A549 (cell line): Measurements from ENCODE around the gene AVPR1A.

Source experiments
- CBX2 ChIP-seq: fragments of 200-600 bp; sonication (generic); IDR thresholded peaks from 2 replicates; pipeline ENCODE4 v1.6.1; 2016; ENCODE audit warnings: low read depth, mild to moderate bottlenecking, borderline replicate concordance
- CTCF ChIP-seq: fragments of >200 bp; sonication (Bioruptor Twin); formaldehyde crosslinking; IDR thresholded peaks from 3 replicates; pipeline ENCODE4 v1.5.1; 2016
- FOSL2 ChIP-seq, 2 experiments: fragments of 450-650 bp in 1 of 2; fragments of >200 bp in 1 of 2; sonication (Bioruptor Twin) in 1 of 2; formaldehyde crosslinking; IDR thresholded peaks; 2 replicates each; pipeline versions ENCODE4 v1.5.0 to v1.6.1; 2016 to 2020; ENCODE audit warnings: mild to moderate bottlenecking in 1 of 2, moderate library complexity in 1 of 2
- MYC ChIP-seq: IDR thresholded peaks from 2 replicates; pipeline ENCODE4 v1.6.1; 2012; ENCODE audit warnings: mild to moderate bottlenecking, inconsistent platforms, low read length, improper control_type of control experiment, borderline replicate concordance
- POLR2A ChIP-seq: IDR thresholded peaks from 2 replicates; pipeline ENCODE4 v1.6.1; 2012; ENCODE audit warnings: mild to moderate bottlenecking, low read length
- RAD21 ChIP-seq, 2 experiments: fragments of >200 bp in 1 of 2; sonication (Bioruptor Twin) in 1 of 2; formaldehyde crosslinking in 1 of 2; IDR thresholded peaks in 1 of 2; conservative IDR thresholded peaks in 1 of 2; 2 replicates in 1 of 2; 3 replicates in 1 of 2; pipeline ENCODE4 v1.6.1; 2012 to 2018; ENCODE audit warnings: inconsistent platforms in 1 of 2
- RARB ChIP-seq: fragments of 250-450 bp; sonication (Bioruptor Pico); IDR thresholded peaks from 2 replicates; pipeline ENCODE4 v1.8.0; 2021; ENCODE audit warnings: mild to moderate bottlenecking, moderate library complexity
- TP53 ChIP-seq: fragments of 250-450 bp; sonication (Bioruptor Pico); IDR thresholded peaks from 2 replicates; pipeline ENCODE4 v1.5.0; 2021; ENCODE audit warnings: mild to moderate bottlenecking, moderate library complexity
- TF ChIP-seq, protein P1 (sequence below): fragments of >200 bp; sonication (Bioruptor Twin); formaldehyde crosslinking; IDR thresholded peaks from 3 replicates; pipeline ENCODE4 v1.6.1; 2016

- no peak for TF ChIP-seq MYC
- no peak for TF ChIP-seq CTCF
- TF ChIP-seq FOSL2 (IDR thresholded peaks at IDR 0.05): no peak
- TF ChIP-seq FOSL2 (CRISPR knock-in tag; IDR thresholded peaks at IDR 0.05): no peak
- TF ChIP-seq RAD21 (conservative IDR thresholded peaks at IDR 0.05 in 1 of 2, IDR thresholded peaks at IDR 0.05 in 1 of 2): no peak
- TF ChIP-seq, protein P1, sequence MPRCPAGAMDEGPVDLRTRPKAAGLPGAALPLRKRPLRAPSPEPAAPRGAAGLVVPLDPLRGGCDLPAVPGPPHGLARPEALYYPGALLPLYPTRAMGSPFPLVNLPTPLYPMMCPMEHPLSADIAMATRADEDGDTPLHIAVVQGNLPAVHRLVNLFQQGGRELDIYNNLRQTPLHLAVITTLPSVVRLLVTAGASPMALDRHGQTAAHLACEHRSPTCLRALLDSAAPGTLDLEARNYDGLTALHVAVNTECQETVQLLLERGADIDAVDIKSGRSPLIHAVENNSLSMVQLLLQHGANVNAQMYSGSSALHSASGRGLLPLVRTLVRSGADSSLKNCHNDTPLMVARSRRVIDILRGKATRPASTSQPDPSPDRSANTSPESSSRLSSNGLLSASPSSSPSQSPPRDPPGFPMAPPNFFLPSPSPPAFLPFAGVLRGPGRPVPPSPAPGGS: no peak
- TF ChIP-seq TP53: no peak
- TF ChIP-seq POLR2A: no peak
- no peak for TF ChIP-seq RARB (CRISPR knock-in tag)
- no peak for TF ChIP-seq CBX2
Observed at GRCh38 chr12:63164911-63165310, 13.9 kb upstream of the AVPR1A start.
